ENCODE data around the gene DBNDD1.

DBNDD1 gene

GRCh38 chr16:90018652-90019542 lies at the start of gene DBNDD1:
Gene DBNDD1, minus strand, starts transcription at chr16:90019456. Its CDS starts 115 bp downstream, at chr16:90019341.
- TF ChIP-seq YY1 (IDR thresholded peaks at IDR 0.05; ENCODE audit: low read depth): no peak
- no peak for TF ChIP-seq CEBPB (IDR thresholded peaks at IDR 0.05)
- TF ChIP-seq TAF1 (IDR thresholded peaks at IDR 0.05; ENCODE audit: low read depth): no peak
- TF ChIP-seq TEAD4 (IDR thresholded peaks at IDR 0.05): no peak
- no peak for TF ChIP-seq REST (IDR thresholded peaks at IDR 0.05; ENCODE audit: low read depth)
- TF ChIP-seq ZBTB7A (IDR thresholded peaks at IDR 0.05; ENCODE audit: low read depth): peak; percentile 70; the same call in 1 of the 2 replicates
- no peak for TF ChIP-seq EGR1 (IDR thresholded peaks at IDR 0.05)

- TF ChIP-seq REST (IDR thresholded peaks at IDR 0.05; ENCODE audit: low read depth): no peak
- TF ChIP-seq RAD21 (IDR thresholded peaks at IDR 0.05; ENCODE audit: low read depth): no peak
- TF ChIP-seq USF1 (IDR thresholded peaks at IDR 0.05): no peak
- TF ChIP-seq TEAD4 (IDR thresholded peaks at IDR 0.05): no peak
- TF ChIP-seq TCF12 (IDR thresholded peaks at IDR 0.05; ENCODE audit: low read depth): no peak
Measured at GRCh38 chr16:90061437-90061836, 42.2 kb upstream of the DBNDD1 start.

- no peak for TF ChIP-seq RAD21 (IDR thresholded peaks at IDR 0.05; ENCODE audit: low read depth)
- no peak for TF ChIP-seq CREB1 (IDR thresholded peaks at IDR 0.05; ENCODE audit: low read depth)
- no peak for TF ChIP-seq TCF12 (IDR thresholded peaks at IDR 0.05; ENCODE audit: low read depth)
- TF ChIP-seq EGR1 (IDR thresholded peaks at IDR 0.05): no peak
- TF ChIP-seq ZBTB7A (IDR thresholded peaks at IDR 0.05; ENCODE audit: low read depth): no peak
- TF ChIP-seq USF1 (IDR thresholded peaks at IDR 0.05): no peak
- no peak for TF ChIP-seq TEAD4 (IDR thresholded peaks at IDR 0.05)
- TF ChIP-seq REST (IDR thresholded peaks at IDR 0.05; ENCODE audit: low read depth): no peak
- TF ChIP-seq EP300 (IDR thresholded peaks at IDR 0.05; ENCODE audit: borderline replicate concordance): no peak
- no peak for TF ChIP-seq TAF1 (IDR thresholded peaks at IDR 0.05; ENCODE audit: low read depth)
- no peak for TF ChIP-seq FOXM1 (IDR thresholded peaks at IDR 0.05; ENCODE audit: borderline replicate concordance, low read depth)
- no peak for TF ChIP-seq CEBPB (IDR thresholded peaks at IDR 0.05)
- TF ChIP-seq MAX (IDR thresholded peaks at IDR 0.05): no peak
- TF ChIP-seq YY1 (IDR thresholded peaks at IDR 0.05; ENCODE audit: low read depth): no peak
- no peak for TF ChIP-seq NFIC (IDR thresholded peaks at IDR 0.05)
Measured at GRCh38 chr16:90057738-90058173, 38.5 kb upstream of the DBNDD1 start.

GRCh38 chr16:90055371-90055770 lies 36.1 kb upstream of the DBNDD1 start:
- TF ChIP-seq CREB1 (IDR thresholded peaks at IDR 0.05; ENCODE audit: low read depth) (no peak), USF1 (IDR thresholded peaks at IDR 0.05) (no peak), ZBTB7A (IDR thresholded peaks at IDR 0.05; ENCODE audit: low read depth) (no peak), FOXM1 (IDR thresholded peaks at IDR 0.05; ENCODE audit: borderline replicate concordance, low read depth) (no peak), YY1 (IDR thresholded peaks at IDR 0.05; ENCODE audit: low read depth) (no peak), REST (IDR thresholded peaks at IDR 0.05; ENCODE audit: low read depth) (no peak), NFIC (IDR thresholded peaks at IDR 0.05) (no peak), EP300 (IDR thresholded peaks at IDR 0.05; ENCODE audit: borderline replicate concordance) (no peak), TCF12 (IDR thresholded peaks at IDR 0.05; ENCODE audit: low read depth) (no peak), TEAD4 (IDR thresholded peaks at IDR 0.05) (no peak), EGR1 (IDR thresholded peaks at IDR 0.05) (no peak), TAF1 (IDR thresholded peaks at IDR 0.05; ENCODE audit: low read depth) (no peak), RAD21 (IDR thresholded peaks at IDR 0.05; ENCODE audit: low read depth) (no peak), MAX (IDR thresholded peaks at IDR 0.05) (no peak), CEBPB (IDR thresholded peaks at IDR 0.05) (no peak)

All from Ishikawa (cell line).